HUES6 (cell line): Measurements from ENCODE around the gene CD44.

ENCODE experiments used
- H3K27ac ChIP-seq: 2 replicates; pipeline ENCODE4 v1.7.0; 2013; ENCODE audit warnings: low read depth, mild to moderate bottlenecking, low read length, inconsistent platforms
- H3K27me3 ChIP-seq: 2 replicates; pipeline ENCODE4 v1.6.1; 2013; ENCODE audit warnings: low read length; ENCODE audit not compliant: control insufficient read depth, insufficient read depth
- H3K36me3 ChIP-seq: 2 replicates; pipeline ENCODE4 v1.6.1; 2013; ENCODE audit warnings: low read length; ENCODE audit not compliant: control insufficient read depth, insufficient read depth
- H3K4me1 ChIP-seq: 2 replicates; pipeline ENCODE4 v1.6.1; 2013; ENCODE audit warnings: low read length; ENCODE audit not compliant: control insufficient read depth, insufficient read depth
- H3K4me3 ChIP-seq: 2 replicates; pipeline ENCODE4 v1.5.1; 2013; ENCODE audit warnings: low read depth, low read length
- H3K9ac ChIP-seq: one replicate; pipeline ENCODE4 v1.6.1; 2013; ENCODE audit warnings: mild to moderate bottlenecking, low read length
- H3K9me3 ChIP-seq: 2 replicates; pipeline ENCODE4 v1.6.1; 2013; ENCODE audit warnings: low read depth, low read length; ENCODE audit not compliant: control insufficient read depth, insufficient read depth

Gene CD44

GRCh38 chr11:35270342-35270741 is 131.4 kb downstream of the CD44 start:
- H3K4me3 ChIP-seq, result no peak overlapping the region
- no peak overlapping the region for H3K9ac ChIP-seq
- H3K9me3 ChIP-seq, result no peaks in the 10 kb centered on the region
- H3K36me3 ChIP-seq, result no peaks in the 10 kb centered on the region
- H3K4me1 ChIP-seq, result peaks cover 4% of the 10 kb centered on the region; the same call in 1 of the 2 replicates
- no peaks in the 10 kb centered on the region for H3K27me3 ChIP-seq
- no peak overlapping the region for H3K27ac ChIP-seq

- H3K4me1 ChIP-seq, result peaks cover 6% of the 10 kb centered on the region; the same call in 1 of the 2 replicates
- no peaks in the 10 kb centered on the region for H3K9me3 ChIP-seq
- H3K27me3 ChIP-seq, result no peaks in the 10 kb centered on the region
- no peaks in the 10 kb centered on the region for H3K36me3 ChIP-seq
- H3K27ac ChIP-seq, result no peak overlapping the region
- no peak overlapping the region for H3K4me3 ChIP-seq
- H3K9ac ChIP-seq, result no peak overlapping the region
These were observed 132.1 kb downstream of the CD44 start for GRCh38 chr11:35271031-35271430.

- Histone ChIP-seq H3K4me3 (no peak overlapping the region), H3K4me1 (peaks cover 6% of the 10 kb centered on the region; the same call in 1 of the 2 replicates), H3K27me3 (no peaks in the 10 kb centered on the region), H3K9ac (no peak overlapping the region), H3K9me3 (no peaks in the 10 kb centered on the region), H3K36me3 (no peaks in the 10 kb centered on the region), H3K27ac (no peak overlapping the region)
These were observed 133.5 kb downstream of the CD44 start for GRCh38 chr11:35272391-35272902.

GRCh38 chr11:35274909-35275785 is 136.2 kb downstream of the CD44 start:
- Histone ChIP-seq H3K27me3 (no peaks in the 10 kb centered on the region), H3K9ac (no peak overlapping the region), H3K4me1 (peaks cover 6% of the 10 kb centered on the region; the same call in 1 of the 2 replicates), H3K9me3 (no peaks in the 10 kb centered on the region), H3K36me3 (no peaks in the 10 kb centered on the region), H3K4me3 (no peak overlapping the region), H3K27ac (no peak overlapping the region)

GRCh38 chr11:35275786-35276170 is 136.8 kb downstream of the CD44 start:
- peaks cover 6% of the 10 kb centered on the region; the same call in 1 of the 2 replicates for H3K4me1 ChIP-seq
- no peak overlapping the region for H3K9ac ChIP-seq
- no peak overlapping the region for H3K27ac ChIP-seq
- no peak overlapping the region for H3K4me3 ChIP-seq
- H3K27me3 ChIP-seq, result no peaks in the 10 kb centered on the region
- H3K36me3 ChIP-seq, result no peaks in the 10 kb centered on the region
- no peaks in the 10 kb centered on the region for H3K9me3 ChIP-seq

DNA sequence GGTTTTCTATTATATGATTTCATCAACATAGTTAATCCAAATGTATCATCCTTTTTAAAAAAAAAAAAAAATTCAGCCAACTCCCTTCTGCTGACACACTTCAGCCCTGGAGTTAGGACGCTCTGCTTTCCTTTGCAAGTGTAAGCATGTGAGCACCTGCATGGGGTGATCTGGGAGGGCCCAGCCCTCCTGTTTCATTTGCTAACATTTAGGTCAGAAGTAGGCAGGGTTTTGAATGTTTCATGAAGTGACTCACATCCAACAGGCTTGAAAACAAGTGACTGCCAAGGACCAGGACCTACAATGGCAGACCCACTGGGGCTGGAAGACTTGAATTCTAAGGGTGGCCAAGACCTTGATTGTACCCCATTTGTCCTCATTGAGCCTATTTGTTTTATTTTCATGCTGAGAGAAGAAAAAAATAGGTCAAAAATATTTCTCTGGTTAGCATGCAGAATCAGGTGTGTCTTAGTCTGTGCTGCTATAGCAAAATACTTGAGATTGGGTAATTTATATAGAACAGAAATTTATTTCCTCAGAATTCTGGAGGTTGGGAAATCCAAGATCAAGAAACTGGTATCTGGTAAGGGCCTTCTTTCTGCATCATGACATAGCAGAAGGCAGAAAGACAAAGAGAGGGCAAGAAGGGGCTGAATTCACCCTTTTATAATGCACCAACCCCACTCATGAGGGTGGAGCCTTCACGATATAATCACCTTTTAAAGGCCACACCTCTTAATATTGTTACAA is 137.6 kb downstream of the CD44 start:
- no peaks in the 10 kb centered on the region for H3K9me3 ChIP-seq
- H3K36me3 ChIP-seq, result no peaks in the 10 kb centered on the region
- H3K4me3 ChIP-seq, result no peak overlapping the region
- H3K4me1 ChIP-seq, result peaks cover 6% of the 10 kb centered on the region; the same call in 1 of the 2 replicates
- H3K27ac ChIP-seq, result no peak overlapping the region
- H3K9ac ChIP-seq, result no peak overlapping the region
- H3K27me3 ChIP-seq, result no peaks in the 10 kb centered on the region

DNA sequence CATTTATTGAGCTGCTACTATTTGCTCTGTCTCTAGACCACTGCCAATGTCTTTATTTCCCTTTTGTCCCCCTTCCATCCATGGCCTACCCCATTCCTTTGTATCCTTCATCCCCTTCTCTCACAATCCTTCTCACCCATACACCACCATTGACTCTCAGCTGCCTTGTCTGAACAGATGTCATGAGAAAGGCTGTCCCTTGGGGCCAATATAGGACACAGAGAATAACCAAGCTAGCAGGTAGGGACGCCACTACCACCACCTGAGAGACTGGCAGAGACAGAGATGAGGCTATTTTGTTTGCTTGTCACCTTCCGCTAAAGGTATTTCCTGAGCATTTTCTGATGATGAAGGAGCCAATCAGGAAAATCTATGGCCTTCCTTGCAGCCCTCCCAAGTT is 138.9 kb downstream of the CD44 start:
- no peak overlapping the region for H3K4me3 ChIP-seq

DNA sequence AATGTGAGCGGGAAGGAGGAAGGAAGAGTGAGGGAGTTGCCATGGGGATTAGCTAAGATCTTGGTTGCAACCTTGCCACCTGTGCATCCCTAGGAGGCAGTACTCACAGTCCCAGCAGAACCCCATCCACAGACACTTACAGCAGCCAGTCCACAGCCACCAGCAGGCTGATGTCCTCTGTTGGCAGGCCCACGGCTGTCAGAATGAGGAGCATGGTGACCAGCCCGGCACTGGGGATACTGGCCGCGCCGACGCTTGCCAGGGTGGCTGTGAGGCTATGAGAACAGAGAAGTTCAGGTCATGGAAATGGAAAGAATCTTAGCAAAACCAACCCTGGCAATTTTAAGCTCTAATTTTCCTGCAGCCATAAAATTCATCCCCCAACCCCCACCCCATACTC is 141.8 kb downstream of the CD44 start:
- Histone ChIP-seq H3K9ac (no peak overlapping the region), H3K4me3 (no peak overlapping the region), H3K9me3 (no peaks in the 10 kb centered on the region), H3K27me3 (no peaks in the 10 kb centered on the region), H3K4me1 (no peaks in the 10 kb centered on the region; the same call in 1 of the 2 replicates), H3K36me3 (no peaks in the 10 kb centered on the region), H3K27ac (no peak overlapping the region)

More for the DNA sequence above, 138.9 kb downstream of the CD44 start:
- Histone ChIP-seq H3K36me3 (no peaks in the 10 kb centered on the region), H3K9me3 (no peaks in the 10 kb centered on the region), H3K27ac (no peak overlapping the region), H3K27me3 (no peaks in the 10 kb centered on the region), H3K4me1 (peaks cover 6% of the 10 kb centered on the region; the same call in 1 of the 2 replicates), H3K9ac (no peak overlapping the region)

DNA sequence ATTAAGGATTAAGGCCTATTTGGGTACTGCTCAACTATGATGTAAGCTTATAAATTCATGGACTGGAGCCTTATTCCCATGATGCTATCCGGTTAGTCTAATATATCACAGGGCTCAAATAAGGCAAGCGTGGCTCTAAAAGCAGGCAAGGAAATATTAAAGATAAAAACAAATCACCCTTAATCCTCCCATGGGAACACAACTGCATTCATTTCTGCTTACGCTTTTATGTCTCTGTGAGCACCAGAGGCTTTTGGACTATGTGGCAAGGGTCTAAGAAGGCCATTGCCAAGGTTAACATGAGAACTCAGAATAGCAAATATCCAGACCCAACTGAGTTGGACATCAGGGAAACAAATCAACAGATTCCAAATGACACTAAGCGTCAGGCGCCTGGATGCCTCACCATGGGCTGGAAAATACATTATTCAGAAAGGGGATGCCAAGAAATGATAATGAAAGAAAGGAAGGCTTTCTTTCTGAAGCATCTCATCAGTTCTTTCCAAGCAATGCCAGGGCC is 142.3 kb downstream of the CD44 start:
- H3K36me3 ChIP-seq, result no peaks in the 10 kb centered on the region
- H3K4me1 ChIP-seq, result no peaks in the 10 kb centered on the region
- no peaks in the 10 kb centered on the region for H3K27me3 ChIP-seq
- no peak overlapping the region for H3K9ac ChIP-seq
- H3K27ac ChIP-seq, result no peak overlapping the region
- H3K9me3 ChIP-seq, result no peaks in the 10 kb centered on the region
- no peak overlapping the region for H3K4me3 ChIP-seq
